ENCODE data around the gene S1PR1. TPM values are rescaled to one million over a fixed set of nuclear protein-coding genes. Genes with fewer than 3 reads are reported as not detected.

S1PR1 gene
- total RNA-seq, 1 donor from 2014 or later: 54.9 TPM

DNA sequence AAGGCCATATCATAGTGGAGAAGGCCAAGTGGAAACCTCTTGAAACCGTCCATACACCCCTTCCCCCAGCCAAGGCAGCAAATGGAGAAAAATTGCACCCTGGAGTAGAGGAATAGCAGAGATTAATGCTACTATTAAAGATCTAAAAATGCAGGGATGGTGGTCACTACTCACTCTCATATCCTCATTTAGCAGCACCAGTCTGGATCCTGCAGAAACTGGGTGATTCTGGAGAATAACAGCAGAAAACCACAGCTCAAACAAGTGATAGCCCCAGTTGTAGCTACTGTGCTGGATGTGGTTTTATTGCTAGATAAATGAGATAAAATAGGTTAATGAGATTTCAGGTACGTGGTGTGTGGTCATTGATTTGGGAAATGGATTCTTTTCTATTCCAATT lies 30.3 kb downstream of the S1PR1 start:
- H3K4me1 ChIP-seq: peaks cover 28% of the 10 kb centered on the region

DNA sequence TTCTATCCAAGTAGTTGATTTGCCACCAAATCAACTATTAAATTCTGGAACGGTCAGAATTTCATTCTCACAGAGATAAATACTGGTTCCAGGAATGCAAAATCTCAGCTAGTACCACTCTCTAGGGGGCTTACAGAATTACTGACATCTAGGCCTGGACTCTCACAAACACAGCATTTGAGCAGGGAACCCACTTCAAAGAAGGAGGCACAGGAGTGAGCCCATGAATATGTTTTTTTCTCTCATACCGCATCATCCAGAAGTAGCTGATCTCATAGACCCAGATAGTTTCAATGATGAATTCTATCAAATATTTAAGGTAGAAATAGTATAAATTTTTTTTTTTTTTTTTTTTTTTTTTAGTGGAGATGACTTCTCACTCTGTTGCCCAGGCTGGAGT lies 32.1 kb downstream of the S1PR1 start:
- no peak overlapping the region for H3K27ac ChIP-seq (replicated peaks)
- intact Hi-C loops (cut with micrococcal nuclease): no loop called here

More for the DNA sequence above, 30.3 kb downstream of the S1PR1 start:
- TF ChIP-seq, protein P1, sequence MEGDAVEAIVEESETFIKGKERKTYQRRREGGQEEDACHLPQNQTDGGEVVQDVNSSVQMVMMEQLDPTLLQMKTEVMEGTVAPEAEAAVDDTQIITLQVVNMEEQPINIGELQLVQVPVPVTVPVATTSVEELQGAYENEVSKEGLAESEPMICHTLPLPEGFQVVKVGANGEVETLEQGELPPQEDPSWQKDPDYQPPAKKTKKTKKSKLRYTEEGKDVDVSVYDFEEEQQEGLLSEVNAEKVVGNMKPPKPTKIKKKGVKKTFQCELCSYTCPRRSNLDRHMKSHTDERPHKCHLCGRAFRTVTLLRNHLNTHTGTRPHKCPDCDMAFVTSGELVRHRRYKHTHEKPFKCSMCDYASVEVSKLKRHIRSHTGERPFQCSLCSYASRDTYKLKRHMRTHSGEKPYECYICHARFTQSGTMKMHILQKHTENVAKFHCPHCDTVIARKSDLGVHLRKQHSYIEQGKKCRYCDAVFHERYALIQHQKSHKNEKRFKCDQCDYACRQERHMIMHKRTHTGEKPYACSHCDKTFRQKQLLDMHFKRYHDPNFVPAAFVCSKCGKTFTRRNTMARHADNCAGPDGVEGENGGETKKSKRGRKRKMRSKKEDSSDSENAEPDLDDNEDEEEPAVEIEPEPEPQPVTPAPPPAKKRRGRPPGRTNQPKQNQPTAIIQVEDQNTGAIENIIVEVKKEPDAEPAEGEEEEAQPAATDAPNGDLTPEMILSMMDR (IDR thresholded peaks at IDR 0.05; ENCODE audit: borderline replicate concordance): no peak
- H3K4me3 ChIP-seq: no peak overlapping the region
- no peaks in the 10 kb centered on the region for H3K27me3 ChIP-seq (ENCODE audit: low read depth)
- intact Hi-C loops (cut with micrococcal nuclease): no loop called here
- H3K9me3 ChIP-seq (replicated peaks): peaks cover 14% of the 10 kb centered on the region
- no peak for DNase-seq
- no peaks in the 10 kb centered on the region for H3K36me3 ChIP-seq
- H3K27ac ChIP-seq (replicated peaks): no peak overlapping the region

DNA sequence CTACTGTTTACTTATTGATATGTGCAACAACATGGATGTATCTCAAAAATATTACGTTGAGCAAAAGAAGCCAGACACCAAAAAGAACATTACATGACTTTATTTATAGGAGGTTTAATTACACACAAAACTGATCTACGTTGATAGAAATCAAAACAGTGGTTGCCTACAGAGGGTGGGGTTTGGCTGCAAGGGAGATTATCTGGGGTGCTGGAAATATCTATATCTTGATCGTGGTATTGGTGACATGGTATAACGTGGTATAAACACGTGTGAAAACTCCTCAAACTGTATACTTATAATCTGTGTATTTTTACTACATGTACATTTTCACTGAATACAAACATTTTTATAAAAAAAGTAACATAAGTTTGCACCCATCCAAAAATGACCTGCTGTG lies 38.9 kb downstream of the S1PR1 start:
- DNase-seq: no peak
- Histone ChIP-seq H3K27me3 (ENCODE audit: low read depth) (no peaks in the 10 kb centered on the region), H3K4me3 (no peak overlapping the region), H3K9me3 (replicated peaks) (peaks cover 18% of the 10 kb centered on the region), H3K27ac (replicated peaks) (no peak overlapping the region), H3K36me3 (no peaks in the 10 kb centered on the region), H3K4me1 (peaks cover 9% of the 10 kb centered on the region)
- TF ChIP-seq, protein P1 (IDR thresholded peaks at IDR 0.05; ENCODE audit: borderline replicate concordance): no peak
- intact Hi-C loops (cut with micrococcal nuclease): no loop called here

More for the DNA sequence above, 32.1 kb downstream of the S1PR1 start:
- Histone ChIP-seq H3K36me3 (no peaks in the 10 kb centered on the region), H3K9me3 (replicated peaks) (peaks cover 18% of the 10 kb centered on the region), H3K4me3 (no peak overlapping the region), H3K4me1 (peaks cover 14% of the 10 kb centered on the region), H3K27me3 (ENCODE audit: low read depth) (no peaks in the 10 kb centered on the region)
- DNase-seq: no peak
- TF ChIP-seq, protein P1 (IDR thresholded peaks at IDR 0.05; ENCODE audit: borderline replicate concordance): no peak

DNA sequence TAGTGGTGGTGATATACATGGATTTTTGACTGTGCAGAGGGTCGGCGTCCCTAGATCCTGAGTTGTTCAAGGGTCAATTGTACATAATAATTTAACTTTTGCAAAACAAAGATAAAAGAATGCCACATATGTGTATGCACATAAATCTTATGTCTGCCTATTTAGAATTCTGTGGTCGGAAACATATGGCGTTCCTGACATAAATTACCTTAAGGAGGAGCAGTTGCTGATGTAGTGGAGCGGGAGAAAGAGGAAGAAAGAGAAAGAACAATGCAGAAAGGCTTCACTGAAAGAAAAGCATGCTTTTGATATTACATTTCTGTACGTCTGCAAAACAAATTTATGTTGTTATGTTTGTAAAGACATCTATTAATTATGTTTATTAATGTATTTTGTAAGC lies 40.0 kb downstream of the S1PR1 start:
- Histone ChIP-seq H3K9me3 (replicated peaks) (peaks cover 6% of the 10 kb centered on the region), H3K27me3 (ENCODE audit: low read depth) (no peaks in the 10 kb centered on the region), H3K36me3 (no peaks in the 10 kb centered on the region), H3K4me3 (no peak overlapping the region), H3K27ac (replicated peaks) (no peak overlapping the region), H3K4me1 (peaks cover 9% of the 10 kb centered on the region)
- TF ChIP-seq, protein P1 (IDR thresholded peaks at IDR 0.05; ENCODE audit: borderline replicate concordance): no peak
- DNase-seq: no peak
- intact Hi-C loops (cut with micrococcal nuclease): no loop called here

DNA sequence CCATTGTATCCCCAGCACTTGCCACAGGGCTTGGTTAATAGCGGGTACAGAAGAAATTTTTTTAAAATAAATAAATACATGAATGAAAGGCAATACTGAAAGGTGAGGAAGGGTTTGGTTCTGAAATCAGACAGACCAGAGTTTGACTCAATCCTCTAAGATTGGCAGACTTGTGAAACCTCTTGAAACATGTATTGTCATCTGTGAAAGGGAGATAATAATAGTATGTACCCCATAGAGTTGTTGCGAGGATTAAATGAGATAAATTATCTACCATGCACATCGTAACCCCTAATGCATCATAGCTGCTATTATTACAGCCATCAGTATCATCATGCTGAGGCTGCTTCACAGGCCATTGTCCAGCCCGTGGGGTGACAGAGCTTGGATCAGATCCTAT lies 41.4 kb downstream of the S1PR1 start:
- H3K27ac ChIP-seq (replicated peaks): no peak overlapping the region
- no peak for DNase-seq
- TF ChIP-seq, protein P1 (IDR thresholded peaks at IDR 0.05; ENCODE audit: borderline replicate concordance): no peak
- intact Hi-C loops (cut with micrococcal nuclease): no loop called here
- H3K9me3 ChIP-seq (replicated peaks): no peaks in the 10 kb centered on the region
- no peak overlapping the region for H3K4me3 ChIP-seq
- H3K27me3 ChIP-seq (ENCODE audit: low read depth): no peaks in the 10 kb centered on the region
- no peaks in the 10 kb centered on the region for H3K36me3 ChIP-seq
- H3K4me1 ChIP-seq: peaks cover 9% of the 10 kb centered on the region

DNA sequence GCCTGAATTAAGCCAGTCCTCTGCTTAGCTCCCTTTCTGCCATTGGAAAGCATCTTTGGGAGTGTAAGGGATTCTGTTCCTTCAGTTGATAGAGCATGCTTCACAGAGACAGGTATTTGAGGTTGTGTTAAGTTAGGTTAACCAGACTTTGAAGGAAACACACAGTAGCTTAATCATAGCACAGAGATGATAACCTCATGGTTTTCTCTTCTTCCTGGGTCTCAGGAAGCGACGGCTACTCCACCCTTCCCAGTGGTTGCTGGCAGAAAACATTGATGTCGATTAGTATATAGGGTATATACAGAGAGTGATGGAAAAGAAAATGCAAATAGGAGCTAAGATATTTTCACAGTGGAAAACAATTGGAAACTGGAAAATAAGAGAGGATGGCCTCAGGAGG lies 42.0 kb downstream of the S1PR1 start:
- no peaks in the 10 kb centered on the region for H3K27me3 ChIP-seq (ENCODE audit: low read depth)
- no peaks in the 10 kb centered on the region for H3K36me3 ChIP-seq
- H3K4me1 ChIP-seq: peaks cover 9% of the 10 kb centered on the region
- H3K9me3 ChIP-seq (replicated peaks): no peaks in the 10 kb centered on the region
- H3K27ac ChIP-seq (replicated peaks): no peak overlapping the region
- intact Hi-C loops (cut with micrococcal nuclease): no loop called here
- TF ChIP-seq, protein P1 (IDR thresholded peaks at IDR 0.05; ENCODE audit: borderline replicate concordance): no peak
- H3K4me3 ChIP-seq: no peak overlapping the region
- no peak for DNase-seq

Measured in left ventricle myocardium inferior (tissue), 1 donor.